Fibroblast of mammary gland (primary cell): ENCODE results near the gene PRDM5.

Experiments
- DNase-seq: peaks from one replicate; pipeline ENCODE4 v3.0.0-alpha.2; 2010; ENCODE audit warnings: low read depth
- H3K4me3 ChIP-seq: 2 replicates; pipeline ENCODE4 v1.5.1; 2011; ENCODE audit warnings: low read depth, mild to moderate bottlenecking, low read length, moderate library complexity; ENCODE audit not compliant: control insufficient read depth
- CTCF ChIP-seq: conservative IDR thresholded peaks from 2 replicates; pipeline ENCODE4 v1.5.1; 2011; ENCODE audit warnings: low read depth, low read length, inconsistent platforms; ENCODE audit not compliant: control insufficient read depth, insufficient read depth

Gene PRDM5

GRCh38 chr4:120843849-120844527 lies 78.5 kb downstream of the PRDM5 start:
- DNase-seq = no peak
- no peak overlapping the region for H3K4me3 ChIP-seq
- no peak for TF ChIP-seq CTCF

- no peak for TF ChIP-seq CTCF
- peak; percentile 65 for DNase-seq
- no peak overlapping the region for H3K4me3 ChIP-seq
These were observed 80.5 kb downstream of the PRDM5 start for GRCh38 chr4:120842031-120842430.

- no peak overlapping the region for H3K4me3 ChIP-seq
- TF ChIP-seq CTCF = no peak
- DNase-seq = no peak
These were observed 80.9 kb downstream of the PRDM5 start for GRCh38 chr4:120841580-120841979.

GRCh38 chr4:120839974-120840751 lies 82.4 kb downstream of the PRDM5 start:
- H3K4me3 ChIP-seq = no peak overlapping the region
- no peak for TF ChIP-seq CTCF
- DNase-seq = no peak

- no peak for TF ChIP-seq CTCF
- no peak for DNase-seq
- no peak overlapping the region for H3K4me3 ChIP-seq
These were observed 83.1 kb downstream of the PRDM5 start for GRCh38 chr4:120839334-120839973.

GRCh38 chr4:120838784-120839183 lies 83.7 kb downstream of the PRDM5 start:
- DNase-seq = no peak
- H3K4me3 ChIP-seq = no peak overlapping the region
- no peak for TF ChIP-seq CTCF
